Ammon's horn (tissue), 1 donor: Measurements from ENCODE around the gene PHACTR1.
A peak's percentile ranks its signal among the peaks of the same experiment; 100 is the strongest.

Source experiments
- DNase-seq: peaks from one replicate; pipeline ENCODE4 v3.0.0-alpha.2; 2016; ENCODE audit warnings: low spot score

Gene PHACTR1

DNA sequence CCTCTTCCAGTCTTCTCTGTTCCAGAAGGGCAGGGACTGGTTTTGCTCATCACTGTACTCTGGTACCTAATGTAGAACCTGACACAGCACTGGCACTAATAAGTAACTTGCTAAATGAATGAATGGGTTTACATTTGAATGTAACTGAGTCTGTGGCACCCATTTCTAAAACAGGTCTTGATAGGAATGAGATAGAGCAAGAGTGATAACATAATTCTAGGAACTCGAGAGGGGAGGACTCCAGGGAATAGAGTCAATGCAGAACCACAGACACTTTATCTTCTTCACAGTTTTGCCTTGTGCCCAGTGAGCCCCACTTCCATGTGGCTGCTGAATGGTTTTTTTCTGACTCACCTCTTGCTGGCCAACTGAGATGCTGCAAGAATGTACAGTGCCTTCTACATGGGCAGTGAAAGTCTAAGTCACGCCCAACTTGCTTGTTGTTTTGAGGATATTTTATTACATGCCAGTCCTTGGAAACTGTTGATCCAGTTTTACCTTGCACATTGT is 550.6 kb downstream of the PHACTR1 start:
- DNase-seq, result no peak

DNA sequence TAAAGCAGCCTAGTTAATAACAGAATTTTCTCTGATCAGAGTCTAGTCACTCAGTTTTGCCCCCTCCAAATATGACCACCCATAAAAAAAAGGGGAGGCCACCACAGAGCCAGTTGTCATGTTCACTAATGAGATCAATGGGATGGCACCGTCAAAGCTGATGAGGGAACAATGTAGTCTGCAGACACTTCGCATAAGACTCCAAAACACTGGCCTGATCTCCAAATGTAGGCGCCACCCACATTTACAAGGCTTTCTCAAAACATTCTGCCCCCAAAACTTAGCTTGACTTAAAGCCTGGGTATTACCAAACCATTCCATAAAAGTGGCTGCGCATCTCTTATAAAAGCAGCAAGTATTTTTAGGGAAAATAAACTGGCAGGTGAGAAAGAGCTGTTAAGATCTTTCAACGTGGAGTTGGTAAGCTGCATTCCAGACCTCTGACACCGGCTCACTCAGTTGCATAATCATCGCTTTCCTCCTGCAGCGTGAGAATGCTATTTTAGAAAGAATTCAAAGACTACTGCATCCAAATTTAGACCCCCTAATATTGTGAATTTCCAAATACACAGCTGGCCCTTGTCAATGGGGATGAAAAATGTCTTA is 552.4 kb downstream of the PHACTR1 start:
- DNase-seq, result no peak

GRCh38 chr6:13272131-13273046 is 555.8 kb downstream of the PHACTR1 start:
- DNase-seq, result peak; percentile 41

- peak; percentile 70 for DNase-seq
Measured at GRCh38 chr6:13273202-13273930, 556.8 kb downstream of the PHACTR1 start.

GRCh38 chr6:13273931-13274706 is 557.6 kb downstream of the PHACTR1 start:
- peak; percentile 59 for DNase-seq

- no peak for DNase-seq
Measured at GRCh38 chr6:13274707-13275434, 558.3 kb downstream of the PHACTR1 start.

DNA sequence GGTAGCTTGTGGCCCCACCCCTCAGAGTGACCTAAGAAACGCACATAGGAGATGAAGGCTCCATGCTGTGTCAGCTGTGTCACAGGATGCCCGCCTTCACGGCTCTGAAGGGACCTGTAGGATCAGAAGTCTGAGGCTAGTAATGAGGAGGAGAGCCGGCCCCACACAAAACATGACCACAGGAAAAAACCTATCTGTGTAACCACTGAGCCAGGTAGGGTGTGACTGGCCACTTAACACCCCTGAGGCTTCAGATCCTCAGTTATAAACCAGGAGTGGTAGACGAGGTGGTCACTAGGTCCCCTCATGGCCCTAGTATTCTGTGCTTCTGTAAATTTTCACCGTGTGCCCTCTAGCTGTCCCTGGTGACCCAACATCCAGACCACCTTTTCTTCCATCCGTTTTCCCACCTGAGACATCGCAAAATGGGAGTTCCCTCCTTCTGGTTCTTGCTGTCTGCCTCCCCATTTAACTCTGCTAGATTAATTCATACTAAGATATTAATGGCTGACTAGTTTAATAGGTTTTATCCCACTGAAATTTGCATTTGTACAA is 558.9 kb downstream of the PHACTR1 start:
- DNase-seq, result no peak

DNA sequence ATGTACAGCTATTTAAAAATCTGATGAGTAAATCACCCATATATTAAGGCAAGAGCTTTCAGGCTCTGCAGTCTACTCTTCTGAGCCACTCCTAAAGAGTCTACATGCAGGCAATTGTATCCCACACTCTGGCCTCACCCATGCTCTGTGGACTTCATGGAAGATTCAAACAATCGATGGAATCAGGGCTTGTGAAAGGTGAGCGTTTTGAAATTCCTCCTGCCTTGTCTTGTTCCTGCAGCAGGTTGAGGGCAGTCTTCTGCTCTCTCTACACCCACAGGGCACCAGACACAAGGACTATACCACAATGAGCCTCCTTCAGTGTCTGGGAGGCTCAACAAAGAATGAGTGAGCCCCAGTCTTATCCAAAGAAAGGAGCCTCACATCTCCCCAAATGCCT is 560.7 kb downstream of the PHACTR1 start:
- DNase-seq, result no peak

GRCh38 chr6:13278164-13278563 is 561.6 kb downstream of the PHACTR1 start:
- no peak for DNase-seq

GRCh38 chr6:13278991-13279390 is 562.4 kb downstream of the PHACTR1 start:
- no peak for DNase-seq

DNA sequence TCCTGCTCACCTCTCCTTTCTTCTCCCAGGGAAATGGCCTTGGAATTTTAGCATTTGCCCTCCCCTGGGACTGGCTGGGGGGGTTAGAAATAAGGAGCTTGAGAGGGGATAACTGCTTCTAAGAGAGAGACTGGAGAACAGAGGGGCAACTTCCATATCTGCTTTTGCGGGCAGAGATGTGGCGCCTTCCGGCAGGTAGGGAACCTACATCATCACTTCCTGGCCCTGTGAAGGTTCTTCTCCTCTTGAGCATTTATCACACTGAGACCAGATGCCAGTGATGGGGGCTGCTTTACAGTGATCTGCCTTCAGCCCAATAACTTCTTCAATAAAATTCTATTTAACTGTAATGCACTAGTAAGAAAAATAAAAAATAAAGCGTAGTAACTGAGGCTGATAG is 563.7 kb downstream of the PHACTR1 start:
- DNase-seq, result no peak

GRCh38 chr6:13281686-13282085 is 565.1 kb downstream of the PHACTR1 start:
- no peak for DNase-seq

DNA sequence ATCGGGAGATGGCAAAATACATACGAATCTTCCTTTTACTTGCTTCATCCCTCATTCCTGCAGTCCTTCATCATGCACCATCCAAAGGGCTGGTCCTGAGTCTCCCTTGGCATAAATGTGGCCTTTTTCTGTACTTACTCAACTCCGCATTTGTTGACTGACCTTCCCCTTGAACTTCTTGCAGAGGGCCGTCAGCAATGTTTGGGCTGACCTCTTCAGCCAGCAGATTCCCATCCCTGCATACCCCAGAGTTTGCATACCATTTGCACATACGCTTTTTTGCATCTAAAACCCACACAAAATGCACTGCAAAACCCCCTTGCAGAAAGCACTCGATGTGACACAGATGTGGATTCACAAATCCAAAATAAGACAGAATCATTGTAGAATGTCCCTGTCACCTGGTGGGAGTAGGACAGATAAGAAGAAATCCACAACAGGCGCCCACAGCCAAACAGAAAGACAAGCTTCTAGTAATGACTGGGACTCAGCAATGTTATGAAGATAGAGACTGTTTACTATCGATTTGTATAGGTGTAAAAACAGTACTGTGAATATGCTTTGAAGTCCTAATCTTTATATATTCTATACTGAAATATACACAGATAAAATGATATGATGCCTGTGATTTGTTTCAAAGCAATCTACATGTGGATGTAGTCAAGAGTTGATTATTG is 566.0 kb downstream of the PHACTR1 start:
- no peak for DNase-seq

DNA sequence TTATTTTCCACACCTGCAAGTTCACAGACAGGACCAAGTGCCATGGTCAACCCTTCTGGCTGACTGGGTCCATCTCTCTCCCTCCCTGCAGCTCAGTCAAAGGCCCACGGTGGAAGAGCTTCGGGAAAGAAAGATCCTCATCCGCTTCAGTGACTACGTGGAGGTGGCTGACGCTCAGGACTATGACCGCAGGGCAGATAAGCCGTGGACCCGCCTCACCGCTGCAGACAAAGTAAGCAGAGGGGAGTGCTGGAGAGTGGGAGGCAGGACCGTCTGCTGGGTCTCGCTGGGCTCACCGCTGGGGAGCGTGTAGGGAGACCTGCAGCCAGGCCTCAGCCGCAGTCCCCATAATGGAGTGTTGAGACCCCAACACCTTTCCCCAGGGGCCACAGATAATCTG is 566.8 kb downstream of the PHACTR1 start:
- DNase-seq, result no peak

GRCh38 chr6:13284646-13285045 is 568.1 kb downstream of the PHACTR1 start:
- DNase-seq, result no peak

DNA sequence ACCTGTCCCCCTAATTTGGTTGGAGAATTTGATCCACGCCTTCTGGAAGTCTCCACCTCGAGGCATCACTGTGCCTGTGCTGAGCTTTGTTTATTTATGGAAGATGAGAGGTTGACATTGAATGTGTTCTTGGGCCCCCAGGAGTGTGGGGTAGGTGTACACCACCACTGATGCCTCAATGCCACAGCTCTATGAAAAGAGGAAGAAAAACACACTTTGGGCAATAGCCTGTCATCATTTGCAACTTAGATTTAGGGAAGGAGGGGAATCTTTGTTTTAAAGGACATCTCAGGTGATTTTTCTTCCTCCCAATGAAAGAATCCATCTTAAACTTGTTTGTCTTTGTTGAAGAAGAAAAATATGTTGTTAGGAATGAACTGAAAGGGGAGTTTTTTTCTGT is 569.1 kb downstream of the PHACTR1 start:
- no peak for DNase-seq

- peak; percentile 58 for DNase-seq
Measured at GRCh38 chr6:13286181-13286580, 569.6 kb downstream of the PHACTR1 start.

- no peak for DNase-seq
Measured at GRCh38 chr6:13287104-13287503, 570.5 kb downstream of the PHACTR1 start.

DNA sequence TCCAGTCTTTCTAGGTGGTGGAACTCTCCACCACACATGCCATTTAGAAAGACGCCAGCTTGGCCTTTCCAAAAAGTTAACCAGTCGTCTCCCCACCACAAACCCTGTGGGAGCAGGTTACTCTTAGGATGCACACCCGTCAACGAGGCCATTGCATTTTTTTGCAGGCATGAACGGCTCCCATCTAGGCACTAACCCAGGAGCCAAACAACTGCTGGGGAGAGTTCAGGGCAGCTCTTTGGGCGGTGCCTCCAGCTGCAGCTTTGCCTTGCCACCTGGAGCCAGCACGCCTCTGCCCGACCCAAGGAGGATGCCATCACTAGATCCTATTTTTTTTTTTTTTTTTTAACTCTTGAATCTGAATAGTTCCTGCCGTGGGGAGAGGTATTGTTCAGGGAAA is 571.9 kb downstream of the PHACTR1 start:
- DNase-seq, result no peak

GRCh38 chr6:13288969-13289391 is 572.4 kb downstream of the PHACTR1 start:
- DNase-seq, result no peak
